Left lung (tissue), 10 donors: Measurements from ENCODE around the gene PSMA4. TPM values are rescaled to one million over a fixed set of nuclear protein-coding genes. Genes with fewer than 3 reads are reported as not detected.
"Not testable (repeated sequence)": the region's sequence is repeated elsewhere in the genome, so short reads cannot be mapped to it uniquely, and the experiment has no call there.

Experiments used
- ATAC-seq: fragments of 200-7000 bp; cut with Tn5 transposase; one replicate; pipeline ENCODE4 v1.9.1; 2020; ENCODE audit warnings: moderate library complexity
- DNase-seq, 4 donors: peaks; one replicate each; pipeline ENCODE4 v3.0.0-alpha.2; 2013 to 2020
- H3K27ac ChIP-seq, 2 donors: fragments of 200-600 bp; sonication (generic) in 1 of 2; one replicate each; pipeline versions ENCODE4 v1.5.0 to v1.8.0; 2020 to 2021
- H3K27me3 ChIP-seq, 2 donors: fragments of 200-600 bp; sonication (generic) in 1 of 2; one replicate each; pipeline versions ENCODE4 v1.5.0 to v1.8.0; 2020 to 2021
- H3K36me3 ChIP-seq, 2 donors: fragments of 200-600 bp; sonication (generic) in 1 of 2; one replicate each; pipeline versions ENCODE4 v1.5.0 to v1.8.0; 2020 to 2021
- H3K4me1 ChIP-seq, 2 donors: fragments of 200-600 bp; one replicate each; pipeline ENCODE4 v1.8.0; 2021
- H3K4me3 ChIP-seq, 2 donors: fragments of 200-600 bp; sonication (generic) in 1 of 2; one replicate each; pipeline versions ENCODE4 v1.5.0 to v1.8.0; 2020 to 2021; ENCODE audit warnings: mild to moderate bottlenecking in 1 of 2
- H3K9me3 ChIP-seq, 2 donors: fragments of 200-600 bp; sonication (generic) in 1 of 2; one replicate each; pipeline versions ENCODE4 v1.5.0 to v1.8.0; 2020 to 2021
- intact Hi-C, 2 donors: fragments of 100-400 bp; cut with DNase I; formaldehyde crosslinking; loops; one replicate each; pipeline versions ENCODE4 v1.11.2 to v1.14.2; 2022
- polyA plus RNA-seq, 6 donors: library from polyadenylated mRNA; unstranded; fragments of 120-200 nt; gene quantifications; one replicate each; pipeline ENCODE4 v1.2.1, GENCODE V29; 2013; ENCODE audit not compliant: insufficient read length in 6 of 6
- total RNA-seq, 2 donors: library from RNA; stranded (reverse); fragmentation: NEBNext Ultra II Directional; extraction: Animal tissue kit (Norgen Biotek cat#: 25700); gene quantifications; one replicate each; pipeline ENCODE4 v1.2.1, GENCODE V29; 2021
- TF ChIP-seq, protein P1 (sequence below), 2 donors: fragments of 200-600 bp; sonication (generic) in 1 of 2; IDR thresholded peaks; one replicate each; pipeline versions ENCODE4 v1.5.0 to v1.8.0; 2021; ENCODE audit warnings: antibody characterized with exemption in 2 of 2
- donor health status: DM: no; HTN: yes; CAD: no.
- donor health status: DM: no; HTN: no; CAD: no.

PSMA4 gene
- total and polyA plus RNA-seq, 8 donors = 143 to 233 (median 222) TPM

DNA sequence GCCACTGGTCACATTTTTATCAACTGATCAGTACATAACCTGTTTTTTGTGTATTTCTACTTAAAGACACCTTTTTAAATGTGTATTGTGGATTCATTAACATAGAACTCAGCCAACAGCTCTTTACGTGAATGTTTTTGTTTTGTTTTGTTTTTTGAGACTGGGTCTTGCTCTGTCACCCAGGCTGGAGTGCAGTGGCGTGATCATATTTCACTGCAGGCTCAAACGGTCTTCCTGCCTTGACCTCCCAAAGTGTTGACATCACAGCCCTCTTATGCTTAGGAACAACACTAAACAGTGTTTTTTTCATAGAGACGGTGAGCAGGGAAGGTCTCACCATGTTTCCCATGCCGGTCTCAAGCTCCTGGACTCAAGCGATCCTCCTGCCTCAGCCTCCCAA lies 9.9 kb downstream of the PSMA4 start:
- DNase-seq = no peak
- Histone ChIP-seq H3K27me3 (no peaks in the 10 kb centered on the region), H3K9me3 (no peaks in the 10 kb centered on the region), H3K4me1 (no peaks in the 10 kb centered on the region), H3K27ac (no peak overlapping the region), H3K36me3 (peaks cover 0 to 61% of the 10 kb centered on the region in 2 donors), H3K4me3 (no peak overlapping the region)
- TF ChIP-seq, protein P1, sequence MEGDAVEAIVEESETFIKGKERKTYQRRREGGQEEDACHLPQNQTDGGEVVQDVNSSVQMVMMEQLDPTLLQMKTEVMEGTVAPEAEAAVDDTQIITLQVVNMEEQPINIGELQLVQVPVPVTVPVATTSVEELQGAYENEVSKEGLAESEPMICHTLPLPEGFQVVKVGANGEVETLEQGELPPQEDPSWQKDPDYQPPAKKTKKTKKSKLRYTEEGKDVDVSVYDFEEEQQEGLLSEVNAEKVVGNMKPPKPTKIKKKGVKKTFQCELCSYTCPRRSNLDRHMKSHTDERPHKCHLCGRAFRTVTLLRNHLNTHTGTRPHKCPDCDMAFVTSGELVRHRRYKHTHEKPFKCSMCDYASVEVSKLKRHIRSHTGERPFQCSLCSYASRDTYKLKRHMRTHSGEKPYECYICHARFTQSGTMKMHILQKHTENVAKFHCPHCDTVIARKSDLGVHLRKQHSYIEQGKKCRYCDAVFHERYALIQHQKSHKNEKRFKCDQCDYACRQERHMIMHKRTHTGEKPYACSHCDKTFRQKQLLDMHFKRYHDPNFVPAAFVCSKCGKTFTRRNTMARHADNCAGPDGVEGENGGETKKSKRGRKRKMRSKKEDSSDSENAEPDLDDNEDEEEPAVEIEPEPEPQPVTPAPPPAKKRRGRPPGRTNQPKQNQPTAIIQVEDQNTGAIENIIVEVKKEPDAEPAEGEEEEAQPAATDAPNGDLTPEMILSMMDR (IDR thresholded peaks at IDR 0.05) = no peak
- intact Hi-C loops = no loop called here
- no peak for ATAC-seq

DNA sequence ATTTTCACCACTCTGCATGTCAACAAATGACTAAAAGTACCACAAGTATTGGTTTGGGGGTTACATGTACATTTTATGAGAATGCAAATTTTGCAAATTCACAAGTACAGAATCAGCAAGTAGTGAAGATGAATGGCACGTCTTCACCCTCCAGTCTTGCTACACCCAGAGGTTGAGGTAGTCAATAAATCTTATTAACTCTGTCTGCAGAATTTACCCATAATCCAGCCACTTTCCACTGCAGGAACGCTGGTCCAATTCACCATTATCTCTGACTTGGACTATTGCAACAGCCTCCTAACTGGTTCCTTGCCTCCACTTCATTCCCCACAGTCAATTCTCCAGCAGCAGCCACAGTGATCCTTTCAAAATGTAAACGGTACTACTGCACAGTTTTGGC lies 10.6 kb downstream of the PSMA4 start:
- H3K36me3 ChIP-seq = peaks cover 0 to 55% of the 10 kb centered on the region in 2 donors

DNA sequence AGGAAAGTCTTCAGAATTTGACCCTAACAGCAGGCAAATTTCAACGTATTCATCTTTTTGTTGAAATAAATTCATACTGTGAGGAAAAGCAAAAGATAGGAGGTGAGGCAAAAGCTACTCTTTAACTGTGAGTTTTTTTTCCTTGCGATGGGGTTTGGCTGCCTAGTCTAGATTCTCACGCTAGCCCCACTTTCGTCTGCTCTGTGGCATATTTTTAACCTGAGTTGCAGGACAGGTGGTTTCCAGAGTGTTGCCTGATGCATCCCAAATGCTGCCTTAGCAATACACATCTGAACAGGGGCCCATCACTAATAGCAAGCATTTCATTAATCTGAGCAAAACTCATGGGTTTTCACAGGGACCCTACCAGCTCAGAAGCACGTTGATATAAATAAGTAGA lies 11.7 kb downstream of the PSMA4 start:
- no peaks in the 10 kb centered on the region for H3K9me3 ChIP-seq
- intact Hi-C loops = no loop called here
- H3K27me3 ChIP-seq = no peaks in the 10 kb centered on the region
- H3K27ac ChIP-seq = no peak overlapping the region
- no peak for ATAC-seq
- H3K36me3 ChIP-seq = peaks cover 0 to 44% of the 10 kb centered on the region in 2 donors
- DNase-seq = no peak
- TF ChIP-seq, protein P1 (IDR thresholded peaks at IDR 0.05) = no peak
- H3K4me3 ChIP-seq = no peak overlapping the region
- H3K4me1 ChIP-seq = no peaks in the 10 kb centered on the region

More for the DNA sequence above, 10.6 kb downstream of the PSMA4 start:
- Histone ChIP-seq H3K9me3 (no peaks in the 10 kb centered on the region), H3K4me1 (no peaks in the 10 kb centered on the region), H3K27ac (no peak overlapping the region), H3K27me3 (no peaks in the 10 kb centered on the region), H3K4me3 (no peak overlapping the region)
- no peak for ATAC-seq
- no peak for DNase-seq
- intact Hi-C loops = no loop called here
- TF ChIP-seq, protein P1 (IDR thresholded peaks at IDR 0.05) = no peak

DNA sequence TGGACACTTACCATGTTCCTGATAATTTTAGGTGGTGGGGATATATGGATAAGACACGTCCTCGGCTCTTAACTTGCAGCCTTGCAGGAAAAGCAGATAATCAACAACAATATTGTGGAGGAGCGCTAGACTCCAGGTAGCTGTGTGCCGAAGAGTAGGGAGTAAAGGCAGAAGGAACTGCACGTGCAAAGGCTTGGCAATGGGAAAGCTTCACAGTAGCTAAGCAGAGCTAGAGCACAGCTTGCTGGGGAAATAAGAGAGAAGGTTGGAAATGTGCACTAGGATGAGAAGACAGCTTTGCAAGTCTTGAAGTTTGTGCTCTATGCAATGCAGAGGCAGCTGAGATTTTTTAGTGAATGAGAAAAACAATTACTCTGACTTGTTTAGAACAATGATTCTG lies 12.4 kb downstream of the PSMA4 start:
- Histone ChIP-seq H3K4me3 (no peak overlapping the region), H3K9me3 (no peaks in the 10 kb centered on the region), H3K27me3 (no peaks in the 10 kb centered on the region), H3K27ac (no peak overlapping the region), H3K4me1 (no peaks in the 10 kb centered on the region), H3K36me3 (peaks cover 0 to 37% of the 10 kb centered on the region in 2 donors)
- DNase-seq = no peak
- TF ChIP-seq, protein P1 (IDR thresholded peaks at IDR 0.05) = no peak
- no peak for ATAC-seq
- intact Hi-C loops = no loop called here

DNA sequence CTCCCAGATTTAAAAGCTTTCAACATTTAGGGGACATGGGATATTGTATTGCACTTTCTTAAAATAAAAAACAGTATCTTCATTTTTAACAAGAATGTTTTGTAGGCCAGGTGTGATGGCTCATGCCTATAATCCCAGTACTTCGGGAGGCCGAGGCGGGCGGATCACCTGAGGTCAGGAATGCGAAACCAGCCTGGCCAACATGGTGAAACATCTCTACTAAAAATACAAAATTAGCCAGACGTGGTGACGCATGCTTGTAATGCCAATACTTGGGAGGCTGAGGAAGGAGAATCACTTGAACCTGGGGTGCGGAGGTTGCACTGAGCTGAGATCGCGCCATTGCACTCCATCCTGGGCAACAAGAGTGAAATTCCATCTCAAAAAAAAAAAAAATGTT lies 20.0 kb downstream of the PSMA4 start:
- DNase-seq, H3K4me3 ChIP-seq, H3K9me3 ChIP-seq, ATAC-seq, H3K4me1 ChIP-seq, intact Hi-C loops, H3K27ac ChIP-seq, H3K36me3 ChIP-seq: not testable (repeated sequence)
- peaks cover 0 to 11% of the 10 kb centered on the region in 2 donors for H3K27me3 ChIP-seq

DNA sequence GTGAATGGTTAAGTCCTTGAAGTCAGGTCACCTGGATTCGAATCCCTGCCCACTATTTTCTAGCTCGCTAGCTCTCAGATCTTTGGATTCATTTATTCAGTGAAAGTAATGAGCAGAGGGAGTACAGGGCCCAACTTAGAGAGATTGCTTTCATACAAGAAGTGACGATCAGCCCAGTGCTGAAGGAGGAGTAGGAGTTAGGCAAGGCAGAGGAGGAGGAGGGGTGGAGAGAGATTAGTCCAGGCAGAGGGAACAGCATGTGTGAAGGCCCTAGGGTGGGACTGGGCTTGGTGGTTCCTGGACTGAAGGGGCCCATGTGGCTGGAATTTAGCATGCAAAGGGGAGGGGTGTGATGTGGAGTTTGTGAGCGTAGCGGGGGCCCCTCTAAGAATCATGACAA lies 21.2 kb downstream of the PSMA4 start:
- ATAC-seq (no peak), DNase-seq (no peak)
- H3K27me3 ChIP-seq = peaks cover 0 to 24% of the 10 kb centered on the region in 2 donors
- H3K4me1 ChIP-seq = peaks cover 6 to 17% of the 10 kb centered on the region in 2 donors
- no peak overlapping the region for H3K27ac ChIP-seq
- H3K4me3 ChIP-seq = no peak overlapping the region
- TF ChIP-seq, protein P1 (IDR thresholded peaks at IDR 0.05) = no peak
- no peaks in the 10 kb centered on the region for H3K36me3 ChIP-seq
- no peaks in the 10 kb centered on the region for H3K9me3 ChIP-seq
- intact Hi-C loops = no loop called here
